ENCODE results near the gene GRAPL.
"Not testable (repeated sequence)": the region's sequence is repeated elsewhere in the genome, so short reads cannot be mapped to it uniquely, and the experiment has no call there.

DNA sequence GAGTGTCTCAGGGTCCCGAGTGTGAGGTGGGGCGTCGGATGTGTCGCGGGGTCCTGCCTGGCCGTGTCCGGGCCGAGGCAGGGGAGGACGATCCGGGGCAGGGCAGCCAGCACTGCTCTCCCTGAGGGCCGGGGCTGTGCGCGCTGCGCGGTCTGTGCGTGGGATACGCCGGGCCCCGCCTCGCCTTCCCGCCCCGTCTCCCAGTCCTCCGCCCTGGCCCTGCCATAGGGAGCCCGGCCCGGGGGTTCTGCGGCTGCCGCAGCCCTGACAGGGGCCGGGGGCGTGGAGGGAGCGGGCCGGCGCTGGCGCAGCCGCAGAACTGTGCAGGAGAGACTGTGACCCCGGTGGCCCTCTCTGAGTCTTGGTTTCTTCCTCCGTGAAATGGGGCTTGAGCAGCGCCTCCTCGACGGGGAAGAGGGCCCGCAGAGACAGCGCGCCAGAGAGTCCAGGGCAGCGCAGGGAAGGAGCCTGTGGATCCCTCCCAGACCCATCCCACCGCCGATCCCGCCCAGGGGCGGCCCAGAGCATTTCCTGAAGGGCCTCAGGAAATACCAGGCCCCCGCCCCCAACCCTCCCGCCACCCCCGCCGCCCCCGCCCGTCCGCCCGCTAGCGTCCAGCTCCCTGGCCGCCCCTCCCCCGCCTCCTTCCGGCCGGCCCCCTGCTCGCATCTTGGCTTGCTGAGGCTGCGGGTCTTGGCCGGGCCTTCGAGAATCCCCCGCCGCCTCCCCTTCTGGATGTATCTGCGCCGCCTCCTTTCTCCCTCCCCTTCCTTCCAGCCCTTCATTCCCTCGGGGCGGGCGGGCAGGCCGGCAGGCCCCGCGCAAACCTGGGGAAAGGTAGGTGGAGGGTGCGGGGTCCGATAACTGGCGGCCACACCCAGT lies 38.3 kb upstream of the GRAPL start:
- not testable (repeated sequence) for TF ChIP-seq CTCF (IDR thresholded peaks at IDR 0.05; ENCODE audit: low read depth, low read length, missing input control); EGR1 (IDR thresholded peaks at IDR 0.05; ENCODE audit: low read depth in 2 of 2); TAF1 (conservative IDR thresholded peaks at IDR 0.05); ZBTB33 (IDR thresholded peaks at IDR 0.05); MAX (IDR thresholded peaks at IDR 0.05)
